A673 (cell line): ENCODE results near the gene DLL3. TPM values are rescaled to one million over a fixed set of nuclear protein-coding genes. Genes with fewer than 3 reads are reported as not detected.

Source experiments
- BruUV-seq: library from RNA; stranded (reverse); fragments of 400-500 nt; replicated peaks from 2 replicates; lab custom pipeline; 2021; lab: Mats Ljungman, UMichigan
- CTCF ChIA-PET: fragments of 300-600 bp; sonication (Branson Sonifier 250); formaldehyde crosslinking; loops from one replicate; lab custom pipeline; 2022; ENCODE audit warnings: antibody characterized with exemption; lab: Charles Lee
- POLR2A ChIA-PET: fragments of 300-600 bp; sonication (Branson Sonifier 250); formaldehyde crosslinking; loops from one replicate; lab custom pipeline; 2022; ENCODE audit warnings: antibody characterized with exemption; ENCODE audit not compliant: low non-redundant PET; lab: Charles Lee
- DNase-seq: peaks from one replicate; pipeline ENCODE4 v3.0.0-alpha.2; 2015; ENCODE audit warnings: low spot score
- H3K27ac ChIP-seq: fragments of 200-600 bp; sonication (generic); 2 replicates; pipeline ENCODE4 v1.5.1; 2016; ENCODE audit warnings: mixed run types, low read depth, mild to moderate bottlenecking, mixed read lengths, antibody characterized with exemption, low read length; ENCODE audit not compliant: poor library complexity, severe bottlenecking
- H3K27me3 ChIP-seq: fragments of 200-600 bp; sonication (generic); replicated peaks from 2 replicates; pipeline ENCODE4 v1.6.1; 2017; ENCODE audit warnings: mixed run types, low read depth, mild to moderate bottlenecking, mixed read lengths, antibody characterized with exemption, low read length; ENCODE audit not compliant: insufficient read depth, poor library complexity
- H3K36me3 ChIP-seq: fragments of 200-600 bp; sonication (generic); 2 replicates; pipeline ENCODE4 v1.6.1; 2016; ENCODE audit warnings: mixed run types, mild to moderate bottlenecking, mixed read lengths, antibody characterized with exemption, low read length; ENCODE audit not compliant: insufficient read depth, poor library complexity, severe bottlenecking
- H3K4me1 ChIP-seq: fragments of 200-600 bp; sonication (generic); 2 replicates; pipeline ENCODE4 v1.6.1; 2017; ENCODE audit warnings: mixed run types, mild to moderate bottlenecking, mixed read lengths, antibody characterized with exemption, low read length; ENCODE audit not compliant: insufficient read depth, poor library complexity, severe bottlenecking
- H3K4me3 ChIP-seq: fragments of 200-600 bp; sonication (generic); 2 replicates; pipeline ENCODE4 v1.5.1; 2016; ENCODE audit warnings: low read depth, mixed run types, mild to moderate bottlenecking, mixed read lengths, low read length; ENCODE audit not compliant: poor library complexity, severe bottlenecking
- H3K9me3 ChIP-seq: fragments of 200-600 bp; sonication (generic); 2 replicates; pipeline ENCODE4 v1.6.1; 2016; ENCODE audit warnings: mixed run types, low read depth, mild to moderate bottlenecking, mixed read lengths, antibody characterized with exemption, low read length; ENCODE audit not compliant: poor library complexity, severe bottlenecking
- EZH2 ChIP-seq: fragments of 200-600 bp; sonication (generic); IDR thresholded peaks from 2 replicates; pipeline ENCODE4 v1.6.1; 2017; ENCODE audit warnings: borderline replicate concordance, low read depth, mild to moderate bottlenecking, mixed read lengths, antibody characterized with exemption, low read length; ENCODE audit not compliant: poor library complexity, severe bottlenecking
- intact Hi-C: fragments of 100-400 bp; cut with micrococcal nuclease; formaldehyde crosslinking; loops from one replicate; pipeline ENCODE4 v1.10.0; 2022; ENCODE audit not compliant: unreplicated experiment
- total RNA-seq: library from RNA; stranded (reverse); gene quantifications from 2 replicates; pipeline ENCODE4 v1.2.3, GENCODE V29; 2021
- TF ChIP-seq, protein P1 (sequence below): fragments of 300-800, 200-600 bp; sonication (generic); conservative IDR thresholded peaks from 2 replicates; pipeline ENCODE4 v1.5.1; 2017; ENCODE audit warnings: low read depth, mild to moderate bottlenecking, antibody characterized with exemption, low read length, moderate library complexity, mixed read lengths

DLL3 gene
- total RNA-seq, 1 experiment from 2014 or later = 0.69 TPM

GRCh38 chr19:39471756-39472536, 26.8 kb upstream of the DLL3 start:
- no TSS peak for BruUV-seq
- DNase-seq = no peak
- no peak for TF ChIP-seq EZH2
- TF ChIP-seq, protein P1, sequence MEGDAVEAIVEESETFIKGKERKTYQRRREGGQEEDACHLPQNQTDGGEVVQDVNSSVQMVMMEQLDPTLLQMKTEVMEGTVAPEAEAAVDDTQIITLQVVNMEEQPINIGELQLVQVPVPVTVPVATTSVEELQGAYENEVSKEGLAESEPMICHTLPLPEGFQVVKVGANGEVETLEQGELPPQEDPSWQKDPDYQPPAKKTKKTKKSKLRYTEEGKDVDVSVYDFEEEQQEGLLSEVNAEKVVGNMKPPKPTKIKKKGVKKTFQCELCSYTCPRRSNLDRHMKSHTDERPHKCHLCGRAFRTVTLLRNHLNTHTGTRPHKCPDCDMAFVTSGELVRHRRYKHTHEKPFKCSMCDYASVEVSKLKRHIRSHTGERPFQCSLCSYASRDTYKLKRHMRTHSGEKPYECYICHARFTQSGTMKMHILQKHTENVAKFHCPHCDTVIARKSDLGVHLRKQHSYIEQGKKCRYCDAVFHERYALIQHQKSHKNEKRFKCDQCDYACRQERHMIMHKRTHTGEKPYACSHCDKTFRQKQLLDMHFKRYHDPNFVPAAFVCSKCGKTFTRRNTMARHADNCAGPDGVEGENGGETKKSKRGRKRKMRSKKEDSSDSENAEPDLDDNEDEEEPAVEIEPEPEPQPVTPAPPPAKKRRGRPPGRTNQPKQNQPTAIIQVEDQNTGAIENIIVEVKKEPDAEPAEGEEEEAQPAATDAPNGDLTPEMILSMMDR = no peak
- Histone ChIP-seq H3K4me1 (no peaks in the 10 kb centered on the region), H3K27ac (no peak overlapping the region), H3K9me3 (no peaks in the 10 kb centered on the region), H3K36me3 (peaks cover 79% of the 10 kb centered on the region), H3K4me3 (no peak overlapping the region), H3K27me3 (no peaks in the 10 kb centered on the region)
- ChIA-PET CTCF (no interaction called here), POLR2A (no interaction called here)
- intact Hi-C loops = loop anchor here (5.0 kb wide), 1 partner anchor 60 kb away; the partner anchor contains the start of gene EID2B

DNA sequence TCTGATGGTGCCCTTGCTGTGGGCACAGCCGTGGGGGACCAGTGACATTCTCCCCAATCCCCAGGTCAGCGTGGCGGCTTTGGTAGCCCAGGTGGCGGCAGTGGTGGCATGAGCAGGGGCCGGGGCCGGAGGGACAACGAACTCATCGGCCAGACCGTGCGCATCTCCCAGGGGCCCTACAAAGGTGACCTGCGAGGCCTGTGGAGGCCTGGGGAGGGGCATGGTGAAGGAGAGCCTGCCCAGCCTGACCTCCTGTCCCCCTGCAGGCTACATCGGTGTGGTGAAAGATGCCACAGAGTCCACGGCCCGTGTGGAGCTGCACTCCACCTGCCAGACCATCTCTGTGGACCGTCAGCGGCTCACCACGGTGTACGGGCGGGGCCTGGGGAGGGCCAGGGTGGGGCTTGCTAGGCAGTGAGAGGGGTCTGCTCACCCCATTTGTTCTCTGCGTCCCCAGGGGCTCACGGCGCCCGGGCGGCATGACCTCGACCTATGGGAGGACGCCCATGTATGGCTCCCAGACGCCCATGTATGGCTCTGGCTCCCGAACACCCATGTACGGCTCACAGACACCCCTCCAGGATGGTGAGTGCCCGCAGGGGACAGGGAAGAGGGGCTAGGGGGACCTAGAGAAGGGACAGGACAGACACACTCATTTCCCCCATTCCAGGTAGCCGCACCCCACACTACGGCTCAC, 25.9 kb upstream of the DLL3 start:
- H3K4me3 ChIP-seq = no peak overlapping the region
- CTCF ChIA-PET = no interaction called here

DNA sequence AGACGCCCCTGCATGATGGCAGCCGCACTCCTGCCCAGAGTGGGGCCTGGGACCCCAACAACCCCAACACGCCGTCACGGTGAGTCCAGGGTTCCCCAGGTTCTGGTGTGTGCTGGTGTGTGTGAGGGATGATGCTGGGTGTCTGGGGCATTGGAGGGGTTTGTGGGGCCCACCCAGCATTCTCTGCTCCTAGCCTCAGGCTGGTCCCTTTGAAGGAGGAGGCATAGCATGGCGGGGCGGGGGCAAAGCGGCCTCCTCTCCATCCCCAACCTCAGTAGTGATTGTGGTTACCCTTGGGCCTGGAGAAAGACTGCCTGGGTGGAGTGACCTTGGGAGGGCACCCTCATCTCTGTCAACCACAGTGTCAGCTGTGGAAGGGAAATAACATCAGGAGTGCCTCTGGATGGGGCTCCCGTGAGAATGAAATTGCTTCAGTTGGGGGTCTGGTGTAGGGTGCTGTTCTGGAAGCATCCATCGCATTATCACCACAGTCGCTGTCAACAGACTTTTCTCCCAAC, 25.2 kb upstream of the DLL3 start:
- DNase-seq = no peak
- CTCF ChIA-PET = no interaction called here
- POLR2A ChIA-PET = no interaction called here
- Histone ChIP-seq H3K27me3 (no peaks in the 10 kb centered on the region), H3K36me3 (peaks cover 67% of the 10 kb centered on the region), H3K4me1 (no peaks in the 10 kb centered on the region), H3K4me3 (no peak overlapping the region), H3K27ac (no peak overlapping the region), H3K9me3 (no peaks in the 10 kb centered on the region)
- TF ChIP-seq, protein P1 = no peak
- no peak for TF ChIP-seq EZH2
- BruUV-seq = no TSS peak
- intact Hi-C loops = loop anchor here (5.0 kb wide), 1 partner anchor 59 kb away; the partner anchor contains the start of gene EID2B

More for the DNA sequence above, 25.9 kb upstream of the DLL3 start:
- H3K4me1 ChIP-seq = no peaks in the 10 kb centered on the region
- H3K27me3 ChIP-seq = no peaks in the 10 kb centered on the region
- H3K27ac ChIP-seq = no peak overlapping the region
- POLR2A ChIA-PET = no interaction called here
- TF ChIP-seq, protein P1 = no peak
- no peak for TF ChIP-seq EZH2
- BruUV-seq = no TSS peak
- H3K9me3 ChIP-seq = no peaks in the 10 kb centered on the region
- intact Hi-C loops = loop anchor here (5.0 kb wide), 1 partner anchor 59 kb away; the partner anchor contains the start of gene EID2B
- DNase-seq = no peak
- peaks cover 72% of the 10 kb centered on the region for H3K36me3 ChIP-seq
